NCI-H524 (cell line): Measurements from ENCODE around the gene CD163.
"Not testable (repeated sequence)": the region's sequence is repeated elsewhere in the genome, so short reads cannot be mapped to it uniquely, and the experiment has no call there.

Source experiments
- DNase-seq, 2 experiments: peaks; one replicate each; lab custom pipeline; 2025; lab: John Stamatoyannopoulos, UW

The CD163 gene

DNA sequence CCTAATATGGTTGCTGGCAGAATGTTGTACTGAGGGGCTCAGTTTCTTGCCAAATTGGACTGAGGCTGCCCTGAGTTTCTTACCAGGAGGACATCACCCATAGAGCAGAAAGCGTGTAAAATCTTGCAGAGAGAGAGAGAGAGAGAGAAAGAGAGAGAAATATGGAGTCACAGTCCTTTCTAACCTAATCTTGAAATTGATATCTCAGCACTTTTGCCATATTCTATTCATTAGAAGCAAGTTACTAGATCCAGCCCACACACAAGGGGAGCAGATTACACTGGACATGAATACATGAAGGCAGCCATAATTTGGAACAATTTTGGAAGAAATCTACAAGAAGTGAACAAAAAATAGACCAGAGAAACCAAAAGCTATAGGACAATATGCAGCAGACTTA, 55.5 kb downstream of the CD163 start:
- DNase-seq, result no peak

DNA sequence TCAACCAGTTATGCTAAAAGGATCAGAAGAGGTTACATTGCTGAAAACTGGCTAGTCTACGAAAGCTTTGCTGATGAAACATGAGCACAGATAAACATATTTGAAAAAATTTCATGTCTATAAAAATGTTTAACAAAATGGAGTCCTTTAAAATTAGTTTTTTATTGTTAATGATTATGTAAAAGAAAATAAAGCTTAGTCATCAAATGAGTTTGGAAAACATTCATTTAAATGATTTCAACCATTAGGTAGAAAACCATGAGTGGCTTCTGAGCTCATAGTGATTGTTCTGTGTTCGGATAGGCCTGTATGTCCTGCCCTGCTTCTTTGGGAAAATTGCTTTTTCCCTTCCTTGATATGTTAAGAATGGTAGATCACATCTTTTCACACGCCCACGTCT, 59.0 kb downstream of the CD163 start:
- no peak for DNase-seq

DNA sequence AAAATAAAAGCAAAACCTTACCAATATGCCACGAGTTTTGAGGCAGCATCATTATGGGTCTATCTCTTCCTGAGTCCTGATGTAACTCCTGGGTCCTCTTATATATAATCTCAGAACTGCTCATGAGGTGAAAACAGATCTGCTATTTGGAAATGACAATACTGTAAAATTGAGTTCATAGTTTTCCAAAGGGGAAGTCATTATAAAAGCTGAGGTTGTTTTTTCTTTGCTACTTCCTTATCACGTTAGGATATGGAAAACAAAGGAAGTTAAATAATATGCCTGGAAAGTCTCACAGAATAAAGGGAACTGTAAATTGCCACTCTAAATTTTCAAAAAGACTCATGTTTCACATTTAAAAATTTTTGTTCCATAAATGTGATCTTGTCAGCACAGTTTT, 59.5 kb downstream of the CD163 start, which contains the start of gene CD163L1:
Gene CD163L1, minus strand, starts transcription at position 78 of the 400 bp plus-strand sequence. Its CDS starts 26 bp downstream, at position 52.
- DNase-seq, result no peak

DNA sequence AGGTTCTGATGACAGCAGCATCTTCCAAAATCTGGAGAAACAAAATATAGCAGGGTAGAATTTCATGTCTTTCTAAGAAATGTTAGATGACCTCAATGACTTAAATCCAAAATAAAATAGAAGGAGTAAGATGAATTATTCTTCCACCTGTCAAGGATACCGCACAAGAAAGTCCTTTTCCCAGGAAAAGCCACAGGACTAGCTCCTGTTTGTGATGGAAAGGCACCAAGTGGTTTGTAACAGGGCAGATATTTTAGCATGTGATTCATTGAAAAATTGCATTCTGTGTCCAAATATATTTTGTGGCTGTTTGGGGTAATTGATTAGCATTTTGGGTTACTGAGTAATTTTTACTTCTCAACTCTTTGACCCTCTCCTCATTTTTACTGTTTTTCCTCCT, 62.4 kb downstream of the CD163 start:
- no peak for DNase-seq

DNA sequence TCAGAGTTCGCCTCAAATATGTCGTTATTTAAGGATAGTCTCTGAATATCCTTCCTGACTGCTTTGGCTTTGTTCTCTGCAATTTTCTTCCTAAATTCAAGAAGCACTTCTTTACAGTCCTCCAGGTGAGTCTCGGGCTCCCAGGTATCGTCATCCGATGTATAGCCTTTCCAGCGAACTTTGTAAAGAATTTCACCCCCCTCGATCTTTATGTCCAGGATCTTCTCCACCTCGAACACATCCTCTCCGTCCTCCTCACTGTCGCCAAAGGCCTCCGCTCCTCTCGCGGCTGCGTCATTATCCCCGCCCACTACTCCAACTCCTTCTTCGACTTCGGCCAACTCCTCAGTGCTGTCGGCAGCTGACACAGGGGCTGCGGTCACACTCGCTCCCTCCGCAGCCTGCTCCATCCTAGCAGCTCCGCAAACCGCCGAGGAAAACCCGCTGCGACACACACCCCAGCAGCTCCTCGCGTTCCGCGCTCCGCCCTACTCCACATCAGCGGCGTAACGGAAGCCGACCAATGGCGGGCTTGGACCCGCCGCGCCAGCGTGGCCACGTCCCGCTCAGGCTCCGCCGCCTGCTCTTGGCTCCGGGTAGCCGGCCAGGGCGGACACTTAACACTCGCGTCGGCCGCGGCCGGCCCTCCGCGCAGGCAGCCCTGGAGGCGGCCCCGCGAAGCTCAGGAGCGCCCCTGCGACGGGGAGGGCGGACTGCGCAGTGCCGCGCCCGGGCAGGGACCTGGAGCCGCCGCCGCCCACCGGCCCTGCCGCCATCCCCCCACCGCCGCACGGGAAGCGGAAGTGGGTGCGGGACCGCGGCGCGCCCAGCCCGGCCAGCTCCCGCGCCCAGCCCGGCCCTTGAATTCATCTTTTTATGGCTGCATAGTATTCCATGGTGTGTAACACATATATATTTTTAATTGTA, 63.7 kb downstream of the CD163 start:
- peak; percentile 75 to 76 for DNase-seq

DNA sequence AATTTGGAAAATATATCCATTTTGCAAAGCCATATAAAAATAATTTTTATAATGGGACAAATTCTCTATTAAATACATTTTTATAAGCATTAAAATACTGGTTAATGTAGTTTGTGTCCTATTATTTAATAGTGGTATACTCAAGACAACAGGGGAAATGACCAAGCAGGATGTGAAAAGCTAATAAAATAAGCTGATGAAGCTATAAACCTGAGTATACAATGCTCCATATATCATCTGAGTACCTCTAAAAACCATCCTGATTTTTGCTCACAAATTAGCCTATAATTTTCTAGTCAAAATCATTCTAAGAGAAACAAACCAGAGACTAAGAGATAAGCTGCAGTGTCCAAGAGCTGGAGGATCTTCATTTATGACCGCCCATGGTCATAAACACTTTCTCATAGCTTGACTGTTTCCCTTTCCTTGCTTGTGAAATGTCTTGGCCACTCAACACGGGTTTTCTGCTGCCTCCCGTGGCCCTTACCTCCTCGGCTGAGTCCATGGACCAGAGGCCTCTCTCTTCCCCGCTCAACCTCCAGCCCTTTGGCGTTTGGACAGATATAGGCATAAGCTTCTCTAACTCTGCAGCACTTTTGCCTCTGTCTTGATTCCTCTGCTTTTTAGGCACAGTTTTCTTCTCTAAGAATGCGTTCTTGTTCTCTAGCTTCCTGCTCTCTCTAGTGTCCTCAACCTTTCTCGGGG, 65.1 kb downstream of the CD163 start:
- not testable (repeated sequence) for DNase-seq

DNA sequence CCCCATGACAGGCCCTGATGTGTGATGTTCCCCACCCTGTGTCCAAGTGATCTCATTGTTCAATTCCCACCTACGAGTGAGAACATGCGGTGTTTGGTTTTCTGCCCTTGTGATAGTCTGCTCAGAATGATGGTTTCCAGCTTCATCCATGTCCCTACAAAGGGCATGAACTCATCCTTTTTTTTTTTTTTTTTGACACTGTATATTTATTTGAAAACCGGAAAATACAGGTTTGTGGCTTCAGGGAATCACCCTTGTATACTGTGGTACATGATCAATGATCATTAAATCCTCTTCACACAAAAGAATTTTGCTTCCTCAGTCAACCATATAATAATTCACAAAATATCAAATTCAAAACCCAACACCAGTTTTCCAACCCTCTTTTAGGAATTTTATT, 66.1 kb downstream of the CD163 start:
- DNase-seq, result not testable (repeated sequence)

DNA sequence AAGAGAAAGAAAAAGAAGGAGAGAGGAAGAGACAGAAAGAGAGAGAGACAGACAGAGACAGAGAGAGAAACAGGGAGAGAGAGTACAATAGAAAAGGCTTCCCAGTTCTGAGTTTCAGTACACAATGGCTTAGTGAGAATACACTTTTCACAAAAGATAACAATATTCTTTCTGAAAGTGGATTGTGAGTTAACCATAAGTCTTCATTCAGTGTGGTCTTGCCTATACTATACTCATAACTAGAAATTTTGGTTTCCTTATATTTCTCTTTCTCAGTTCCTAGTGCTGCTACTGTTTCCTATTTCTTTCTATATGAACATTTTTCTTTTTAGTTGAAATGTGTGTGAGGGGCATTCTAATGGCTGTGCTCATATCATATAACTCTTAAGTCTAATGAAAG, 68.9 kb downstream of the CD163 start:
- no peak for DNase-seq

DNA sequence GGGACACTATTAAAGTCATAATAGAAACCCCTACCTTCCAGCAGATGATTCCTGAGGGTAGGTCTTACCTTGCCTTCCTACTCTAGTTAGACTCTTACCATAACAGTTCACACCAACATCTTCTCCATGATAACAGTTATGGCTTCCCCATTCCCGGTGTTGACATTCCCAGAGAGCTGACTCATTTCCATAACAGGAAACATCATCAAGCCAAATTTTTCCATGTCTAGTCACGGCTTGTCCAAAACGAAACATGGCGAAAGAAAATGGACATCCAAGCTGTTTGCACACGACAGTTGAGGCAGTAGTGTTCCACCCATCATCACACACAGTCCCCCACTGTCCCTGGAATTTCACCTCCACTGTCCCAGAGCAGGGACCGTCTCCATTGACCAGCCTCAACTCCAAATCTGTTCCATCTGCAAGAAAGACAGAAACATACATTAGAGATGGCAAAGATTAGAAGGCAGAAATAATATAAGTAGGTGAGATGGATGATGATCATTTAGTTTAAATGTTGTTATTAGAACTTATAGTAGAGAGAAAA, 70.2 kb downstream of the CD163 start:
- no peak for DNase-seq

DNA sequence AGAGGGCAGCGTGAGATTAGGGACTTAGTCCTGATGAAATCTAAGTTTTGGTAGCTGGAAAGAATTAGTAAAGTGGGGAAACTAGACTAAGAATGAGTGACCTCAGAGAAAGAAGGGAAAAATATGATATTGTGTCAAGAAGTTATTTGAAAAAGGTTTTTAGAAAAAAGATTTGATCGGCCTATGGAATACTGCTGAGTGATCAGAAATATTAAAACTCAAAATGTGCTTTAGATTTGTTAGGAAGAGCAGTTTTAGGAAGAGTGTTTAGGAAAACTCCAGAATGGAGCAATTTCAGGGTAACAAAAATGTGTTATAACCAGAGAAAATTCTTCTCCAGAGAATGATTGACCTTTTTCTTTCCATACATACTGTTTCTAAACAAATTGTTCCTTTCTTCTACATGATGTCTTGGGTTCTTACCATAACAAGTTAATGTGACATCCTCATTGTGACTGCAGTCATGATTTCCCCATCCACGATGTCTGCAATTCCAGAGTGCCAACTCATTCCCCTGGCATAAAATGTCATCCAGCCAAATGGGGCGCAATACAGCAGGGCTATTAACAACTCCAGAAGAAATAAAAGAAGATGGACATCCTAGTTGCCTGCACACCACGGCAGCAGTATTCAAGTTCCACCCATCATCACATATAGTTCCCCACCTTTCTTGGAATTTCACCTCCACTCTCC, 71.4 kb downstream of the CD163 start:
- no peak for DNase-seq
